HG03354 (cell line): ENCODE data around the gene CMTM5.
"Not testable (repeated sequence)": the region's sequence is repeated elsewhere in the genome, so short reads cannot be mapped to it uniquely, and the experiment has no call there.

ENCODE experiments used
- ATAC-seq: cut with Tn5 transposase; IDR thresholded peaks from one replicate; pipeline ENCODE4 v1.9.1; 2021; ENCODE audit warnings: mild to moderate bottlenecking; ENCODE audit not compliant: unreplicated experiment, poor library complexity, severe bottlenecking

CMTM5 gene

GRCh38 chr14:23409475-23409874, 32.6 kb downstream of the CMTM5 start:
- no peak for ATAC-seq

- ATAC-seq, result no peak
These were observed 33.3 kb downstream of the CMTM5 start for GRCh38 chr14:23409966-23410635.

GRCh38 chr14:23411563-23412525, 35.0 kb downstream of the CMTM5 start:
- ATAC-seq, result no peak

- ATAC-seq, result no peak
These were observed 36.8 kb downstream of the CMTM5 start for GRCh38 chr14:23413681-23414080.

- no peak for ATAC-seq
These were observed 37.4 kb downstream of the CMTM5 start for GRCh38 chr14:23414254-23414653.

GRCh38 chr14:23414906-23415820, 38.3 kb downstream of the CMTM5 start:
- no peak for ATAC-seq

GRCh38 chr14:23415821-23416778, 39.3 kb downstream of the CMTM5 start:
- ATAC-seq, result no peak

- ATAC-seq, result no peak
These were observed 40.0 kb downstream of the CMTM5 start for GRCh38 chr14:23416801-23417200.

GRCh38 chr14:23417269-23417668, 40.4 kb downstream of the CMTM5 start:
- ATAC-seq, result not testable (repeated sequence)

GRCh38 chr14:23418021-23418420, 41.2 kb downstream of the CMTM5 start:
- no peak for ATAC-seq

- not testable (repeated sequence) for ATAC-seq
These were observed 42.8 kb downstream of the CMTM5 start for GRCh38 chr14:23419646-23420045.

- no peak for ATAC-seq
These were observed 44.7 kb downstream of the CMTM5 start for GRCh38 chr14:23421594-23421993.

GRCh38 chr14:23423657-23424056, 46.8 kb downstream of the CMTM5 start:
- ATAC-seq, result no peak

GRCh38 chr14:23425169-23425568, 48.3 kb downstream of the CMTM5 start:
- no peak for ATAC-seq

- ATAC-seq, result not testable (repeated sequence)
These were observed 49.0 kb downstream of the CMTM5 start for GRCh38 chr14:23425798-23426197.

- no peak for ATAC-seq
These were observed 52.0 kb downstream of the CMTM5 start for GRCh38 chr14:23428686-23429495.
